GM23338 (cell line): ENCODE measurements around the gene OTOGL. TPM values are rescaled to one million over a fixed set of nuclear protein-coding genes. Genes with fewer than 3 reads are reported as not detected.

Experiments
- ATAC-seq: fragments of 200-7000 bp; cut with Tn5 transposase; 3 replicates; pipeline ENCODE4 v1.9.1; 2020
- DNase-seq: peaks from one replicate; pipeline ENCODE4 v3.0.0-alpha.2; 2015; ENCODE audit warnings: low spot score
- H2AFZ ChIP-seq: fragments of 200-600 bp; sonication (generic); 2 replicates; pipeline ENCODE4 v1.8.0; 2016; ENCODE audit warnings: antibody characterized with exemption, mild to moderate bottlenecking, moderate library complexity
- H3F3A ChIP-seq: fragments of 200-600 bp; sonication (generic); replicated peaks from 2 replicates; pipeline ENCODE4 v1.8.0; 2017; ENCODE audit warnings: antibody characterized with exemption, mixed run types, low read depth
- H3K27ac ChIP-seq: fragments of 200-600 bp; sonication (generic); 2 replicates; pipeline ENCODE4 v1.6.1; 2016; ENCODE audit warnings: low read depth
- H3K27me3 ChIP-seq: fragments of 200-600 bp; sonication (generic); 2 replicates; pipeline ENCODE4 v1.8.0; 2016; ENCODE audit warnings: mild to moderate bottlenecking, mixed run types, moderate library complexity; ENCODE audit not compliant: insufficient read depth
- H3K36me3 ChIP-seq: fragments of 200-600 bp; sonication (generic); 2 replicates; pipeline ENCODE4 v1.8.0; 2016; ENCODE audit warnings: mild to moderate bottlenecking; ENCODE audit not compliant: insufficient read depth
- H3K4me1 ChIP-seq: fragments of 200-600 bp; sonication (generic); 2 replicates; pipeline ENCODE4 v1.8.0; 2016; ENCODE audit warnings: mild to moderate bottlenecking, moderate library complexity; ENCODE audit not compliant: insufficient read depth
- H3K4me2 ChIP-seq: fragments of 200-600 bp; sonication (generic); 2 replicates; pipeline ENCODE4 v1.7.1; 2017; ENCODE audit warnings: mixed run types
- H3K4me3 ChIP-seq: fragments of 200-600 bp; sonication (generic); 2 replicates; pipeline ENCODE4 v1.6.1; 2016; ENCODE audit warnings: mixed run types
- H3K79me2 ChIP-seq: fragments of 200-600 bp; sonication (generic); replicated peaks from 2 replicates; pipeline ENCODE4 v1.8.0; 2017; ENCODE audit warnings: mild to moderate bottlenecking; ENCODE audit not compliant: insufficient read depth
- H3K9me2 ChIP-seq: fragments of 200-600 bp; sonication (generic); 2 replicates; pipeline ENCODE4 v1.8.0; 2017; ENCODE audit not compliant: insufficient read depth
- H4K20me1 ChIP-seq: fragments of 200-600 bp; sonication (generic); replicated peaks from 2 replicates; pipeline ENCODE4 v1.8.0; 2017; ENCODE audit warnings: mild to moderate bottlenecking; ENCODE audit not compliant: insufficient read depth
- H3K27ac Mint-ChIP-seq: 2 replicates; pipeline ENCODE4 v1.8.0; 2020; ENCODE audit warnings: inconsistent platforms, mild to moderate bottlenecking, moderate library complexity, mixed read lengths
- H3K27me3 Mint-ChIP-seq: 3 replicates; pipeline ENCODE4 v1.8.0; 2022; ENCODE audit warnings: low read depth, mild to moderate bottlenecking, moderate library complexity, mixed read lengths, inconsistent platforms; ENCODE audit not compliant: insufficient read depth, poor library complexity
- H3K36me3 Mint-ChIP-seq: 3 replicates; pipeline ENCODE4 v1.8.0; 2021; ENCODE audit warnings: low read depth, mild to moderate bottlenecking, inconsistent platforms, moderate library complexity, mixed read lengths
- H3K4me1 Mint-ChIP-seq: 3 replicates; pipeline ENCODE4 v1.8.0; 2020; ENCODE audit warnings: mild to moderate bottlenecking, inconsistent platforms, mixed read lengths
- H3K4me3 Mint-ChIP-seq: 3 replicates; pipeline ENCODE4 v1.8.0; 2021; ENCODE audit warnings: moderate library complexity, mild to moderate bottlenecking, inconsistent platforms, mixed read lengths
- H3K9me3 Mint-ChIP-seq: 3 replicates; pipeline ENCODE4 v1.8.0; 2020; ENCODE audit warnings: moderate library complexity, mild to moderate bottlenecking, inconsistent platforms, mixed read lengths
- CREB1 ChIP-seq: fragments of 250-450 bp; sonication (Bioruptor Pico); IDR thresholded peaks from 2 replicates; pipeline ENCODE4 v1.5.0; 2020; ENCODE audit warnings: low read depth, mild to moderate bottlenecking, moderate library complexity
- CTCF ChIP-seq, 2 experiments: fragments of 200-600 bp in 1 of 2; sonication (generic) in 1 of 2; conservative IDR thresholded peaks; 2 replicates each; pipeline versions ENCODE4 v1.5.1 to v1.6.1; 2016 to 2017; ENCODE audit warnings: antibody characterized with exemption in 2 of 2, low read depth in 2 of 2, mild to moderate bottlenecking in 2 of 2, moderate library complexity in 1 of 2
- EZH2 ChIP-seq: fragments of 200-600 bp; sonication (generic); IDR thresholded peaks from one replicate; pipeline ENCODE4 v1.8.0; 2017; ENCODE audit warnings: antibody characterized with exemption, mild to moderate bottlenecking, low read depth; ENCODE audit not compliant: unreplicated experiment
- NANOG ChIP-seq: IDR thresholded peaks from 2 replicates; pipeline ENCODE4 v1.6.1; 2016; ENCODE audit warnings: antibody characterized with exemption, borderline replicate concordance
- ZNF462 ChIP-seq: fragments of 250-450 bp; sonication (Bioruptor Pico); IDR thresholded peaks from 2 replicates; pipeline ENCODE4 v1.5.0; 2020; ENCODE audit warnings: mild to moderate bottlenecking, moderate library complexity
- polyA plus RNA-seq: library from polyadenylated mRNA; unstranded; fragments of >200 nt; fragmentation: Nextera tagmentation; extraction: Ambion mirVana; gene quantifications from 2 replicates; pipeline ENCODE4 v1.2.1, GENCODE V29; 2016
- total RNA-seq: library from RNA; depleted of rRNA; stranded (reverse); fragments of >200 nt; shearing (Covaris generic); gene quantifications from 2 replicates; pipeline ENCODE4 v1.2.3, GENCODE V29; 2014

The OTOGL gene
- total and polyA plus RNA-seq, 2 experiments from 2014 or later: 0.36 to 0.66 TPM

GRCh38 chr12:80193865-80194264, 94.5 kb downstream of the OTOGL start (continued):
- no peak for TF ChIP-seq CTCF (conservative IDR thresholded peaks at IDR 0.05; ENCODE audit: low read depth in 2 of 2)

- H3K4me1 ChIP-seq: peaks cover 6% of the 10 kb centered on the region; the same call in 1 of the 2 replicates
- H3K36me3 ChIP-seq: no peaks in the 10 kb centered on the region
- H3K27me3 Mint-ChIP-seq: peaks cover 3% of the 10 kb centered on the region
- no peaks in the 10 kb centered on the region for H3K9me3 Mint-ChIP-seq
- peaks cover 7% of the 10 kb centered on the region for H3K4me1 Mint-ChIP-seq
- no peaks in the 10 kb centered on the region for H3K79me2 ChIP-seq
- H3K4me3 Mint-ChIP-seq: no peak overlapping the region
- peak; percentile 73 for DNase-seq
- H3K4me2 ChIP-seq: no peak overlapping the region
- no peak overlapping the region for H2AFZ ChIP-seq
- TF ChIP-seq CTCF (conservative IDR thresholded peaks at IDR 0.05; ENCODE audit: low read depth in 2 of 2) (peak; percentile 72 to 77), NANOG (no peak)
- H4K20me1 ChIP-seq: no peaks in the 10 kb centered on the region
- H3K4me3 ChIP-seq: no peak overlapping the region
- H3K9me2 ChIP-seq: no peaks in the 10 kb centered on the region
- no peaks in the 10 kb centered on the region for H3K27me3 ChIP-seq
- H3F3A ChIP-seq: no peaks in the 10 kb centered on the region
- H3K36me3 Mint-ChIP-seq: no peaks in the 10 kb centered on the region
- H3K27ac ChIP-seq: no peak overlapping the region
- ATAC-seq: peak; percentile 77
- H3K27ac Mint-ChIP-seq: no peak overlapping the region
These were observed 95.9 kb downstream of the OTOGL start for GRCh38 chr12:80195074-80195726.

GRCh38 chr12:80195737-80196136, 96.4 kb downstream of the OTOGL start:
- peak overlapping the region; percentile 23; the same call in 1 of the 2 replicates for H3K27ac Mint-ChIP-seq
- no peak overlapping the region for H3K4me3 ChIP-seq
- no peaks in the 10 kb centered on the region for H3K9me2 ChIP-seq
- no peaks in the 10 kb centered on the region for H4K20me1 ChIP-seq
- H3K4me1 ChIP-seq: peaks cover 6% of the 10 kb centered on the region; the same call in 1 of the 2 replicates
- H3K27ac ChIP-seq: no peak overlapping the region
- no peaks in the 10 kb centered on the region for H3K79me2 ChIP-seq
- no peaks in the 10 kb centered on the region for H3F3A ChIP-seq
- ATAC-seq (no peak), DNase-seq (no peak)
- H3K36me3 Mint-ChIP-seq: no peaks in the 10 kb centered on the region
- peaks cover 7% of the 10 kb centered on the region for H3K4me1 Mint-ChIP-seq
- no peaks in the 10 kb centered on the region for H3K36me3 ChIP-seq
- no peaks in the 10 kb centered on the region for H3K9me3 Mint-ChIP-seq
- H3K4me3 Mint-ChIP-seq: no peak overlapping the region
- no peak overlapping the region for H2AFZ ChIP-seq
- H3K4me2 ChIP-seq: no peak overlapping the region
- peaks cover 3% of the 10 kb centered on the region for H3K27me3 Mint-ChIP-seq
- H3K27me3 ChIP-seq: no peaks in the 10 kb centered on the region
- TF ChIP-seq EZH2 (no peak), CTCF (conservative IDR thresholded peaks at IDR 0.05; ENCODE audit: low read depth in 2 of 2) (no peak), ZNF462 (no peak), CREB1 (CRISPR knock-in tag) (no peak)
